Endothelial cell of umbilical vein (primary cell): ENCODE results near the gene CIITA. TPM values are rescaled to one million over a fixed set of nuclear protein-coding genes. Genes with fewer than 3 reads are reported as not detected.

Source experiments
- BruUV-seq: library from RNA; stranded (reverse); fragments of 400-500 nt; replicated peaks from 2 replicates; lab custom pipeline; 2021; lab: Mats Ljungman, UMichigan
- CTCF ChIA-PET: fragments of 300-600, 350-600 bp; sonication (Branson Sonifier 250); formaldehyde crosslinking; loops from one replicate; lab custom pipeline; 2021; ENCODE audit warnings: antibody characterized with exemption, inconsistent platforms; lab: Charles Lee
- POLR2A ChIA-PET: fragments of 300-600, 350-600 bp; sonication (Branson Sonifier 250); formaldehyde crosslinking; loops from one replicate; lab custom pipeline; 2021; ENCODE audit warnings: antibody characterized with exemption, inconsistent platforms; lab: Charles Lee
- DNase-seq: peaks from one replicate; pipeline ENCODE4 v3.0.0-alpha.2; 2011; ENCODE audit warnings: low read depth, low spot score
- FAIRE-seq: peaks from 2 replicates; lab custom pipeline; 2011; peaks lifted over from hg19 to GRCh38; lab: Jason Lieb, UNC
- H2AFZ ChIP-seq: 2 replicates; pipeline ENCODE4 v1.6.0; 2012; ENCODE audit warnings: low read depth, low read length, control low read depth, inconsistent platforms
- H3K27ac ChIP-seq: 2 replicates; pipeline ENCODE4 v1.5.1; 2011; ENCODE audit warnings: low read depth, mild to moderate bottlenecking, control low read depth, low read length, moderate library complexity; ENCODE audit not compliant: insufficient read depth
- H3K27me3 ChIP-seq, 2 experiments: 2 replicates each; pipeline versions ENCODE4 v1.6.0 to v1.6.1; 2011; ENCODE audit warnings: low read length in 2 of 2, mixed read lengths in 1 of 2; ENCODE audit not compliant: control insufficient read depth in 2 of 2, insufficient read depth in 2 of 2
- H3K36me3 ChIP-seq, 2 experiments: 2 replicates in 1 of 2; 3 replicates in 1 of 2; pipeline ENCODE4 v1.5.1; 2011; ENCODE audit warnings: low read length in 2 of 2, mild to moderate bottlenecking in 1 of 2, moderate library complexity in 1 of 2; ENCODE audit not compliant: control insufficient read depth in 2 of 2, insufficient read depth in 2 of 2; ENCODE audit errors: extremely low read depth in 1 of 2
- H3K4me1 ChIP-seq: 3 replicates; pipeline ENCODE4 v1.5.1; 2011; ENCODE audit warnings: mild to moderate bottlenecking, low read length; ENCODE audit not compliant: control insufficient read depth, insufficient read depth; ENCODE audit errors: extremely low read depth
- H3K4me2 ChIP-seq: 2 replicates; pipeline ENCODE4 v1.6.1; 2011; ENCODE audit warnings: low read length, control low read depth, mixed read lengths; ENCODE audit not compliant: insufficient read depth
- H3K4me3 ChIP-seq, 3 experiments: fragments of 200-600 bp in 1 of 3; sonication (generic), shearing (Covaris generic) in 1 of 3; replicated peaks in 1 of 3; 2 replicates each; pipeline ENCODE4 v1.5.1; 2011 to 2016; ENCODE audit warnings: control low read depth in 3 of 3, low read length in 3 of 3, mild to moderate bottlenecking in 2 of 3, inconsistent platforms in 1 of 3, low read depth in 1 of 3, moderate library complexity in 1 of 3; ENCODE audit not compliant: insufficient read depth in 1 of 3
- H3K79me2 ChIP-seq: 2 replicates; pipeline ENCODE4 v1.6.0; 2012; ENCODE audit warnings: low read length, inconsistent platforms; ENCODE audit not compliant: control insufficient read depth, insufficient read depth
- H3K9ac ChIP-seq: replicated peaks from 2 replicates; pipeline ENCODE3; 2011; ENCODE audit warnings: low read length, control low read depth; ENCODE audit not compliant: insufficient read depth; ENCODE audit errors: extremely low read depth
- H3K9me1 ChIP-seq: replicated peaks from 3 replicates; pipeline ENCODE4 v1.6.0; 2011; ENCODE audit warnings: mild to moderate bottlenecking, low read length; ENCODE audit not compliant: control insufficient read depth, insufficient read depth; ENCODE audit errors: extremely low read depth
- H3K9me3 ChIP-seq: replicated peaks from 2 replicates; pipeline ENCODE4 v1.5.1; 2012; ENCODE audit warnings: low read length, inconsistent platforms; ENCODE audit not compliant: control insufficient read depth, insufficient read depth
- H4K20me1 ChIP-seq: replicated peaks from 2 replicates; pipeline ENCODE3; 2011; ENCODE audit warnings: mild to moderate bottlenecking, low read length; ENCODE audit not compliant: control insufficient read depth, insufficient read depth; ENCODE audit errors: extremely low read depth
- EZH2 ChIP-seq: IDR thresholded peaks from 2 replicates; pipeline ENCODE4 v1.6.1; 2012; ENCODE audit warnings: borderline replicate concordance, low read depth, mild to moderate bottlenecking, moderate library complexity, low read length, inconsistent platforms; ENCODE audit not compliant: severe bottlenecking
- FOS ChIP-seq: IDR thresholded peaks from 2 replicates; pipeline ENCODE4 v1.6.1; 2011; ENCODE audit warnings: mild to moderate bottlenecking, low read length, moderate library complexity, borderline replicate concordance; ENCODE audit not compliant: insufficient read depth
- GATA2 ChIP-seq: IDR thresholded peaks from 2 replicates; pipeline ENCODE4 v1.7.0; 2011; ENCODE audit warnings: low read depth, mild to moderate bottlenecking, moderate library complexity, mixed read lengths, low read length; ENCODE audit not compliant: insufficient read length, insufficient read depth
- JUN ChIP-seq: IDR thresholded peaks from 2 replicates; pipeline ENCODE4 v1.6.1; 2011; ENCODE audit warnings: borderline replicate concordance, low read depth; ENCODE audit not compliant: insufficient read length, insufficient read depth
- MYC ChIP-seq: IDR thresholded peaks from one replicate; pipeline ENCODE4 v1.6.1; 2011; ENCODE audit warnings: mild to moderate bottlenecking, low read depth, low read length
- POLR2A ChIP-seq: IDR thresholded peaks from 2 replicates; pipeline ENCODE4 v1.6.1; 2012; ENCODE audit warnings: low read depth, mild to moderate bottlenecking, control low read depth, low read length
- POLR2AphosphoS5 ChIP-seq: IDR thresholded peaks from 2 replicates; pipeline ENCODE4 v1.6.1; 2012; ENCODE audit warnings: low read depth, mild to moderate bottlenecking, control low read depth, low read length, moderate library complexity; ENCODE audit not compliant: insufficient read depth
- dilution Hi-C: fragments of 300-500 bp; cut with MboI; formaldehyde crosslinking; loops from one replicate; pipeline ENCODE4 v1.15.0; 2019; ENCODE audit warnings: low sequenced_read_pairs; ENCODE audit not compliant: extremely low pct_ligation_motif_present
- intact Hi-C: fragments of 100-400 bp; cut with micrococcal nuclease; formaldehyde crosslinking; loops from one replicate; pipeline ENCODE4 v1.10.0; 2022
- polyA plus RNA-seq, 4 experiments: library from polyadenylated mRNA; depleted of rRNA in 3 of 4; stranded (reverse) in 3 of 4; unstranded in 1 of 4; fragments of >200 nt; gene quantifications; 2 replicates each; pipeline versions ENCODE4 v1.2.1 to v1.2.3, GENCODE V29; 2011 to 2012; ENCODE audit warnings: missing spikeins in 1 of 4
- total RNA-seq: library from RNA; stranded (reverse); gene quantifications from 2 replicates; pipeline ENCODE4 v1.2.3, GENCODE V29; 2021
- TF ChIP-seq, protein P1 (sequence below): IDR thresholded peaks from 2 replicates; pipeline ENCODE4 v1.6.1; 2011; ENCODE audit not compliant: insufficient read depth, insufficient read length
- TF ChIP-seq, protein P2 (sequence below), 2 donors: IDR thresholded peaks; 1 replicate in 1 of 2; 2 replicates in 1 of 2; pipeline ENCODE4 v1.5.1; 2011; ENCODE audit warnings: low read length in 2 of 2, mild to moderate bottlenecking in 2 of 2, moderate library complexity in 2 of 2, control low read depth in 1 of 2, inconsistent platforms in 1 of 2, low read depth in 1 of 2; ENCODE audit not compliant: insufficient read depth in 1 of 2; ENCODE audit errors: extremely low read depth in 1 of 2

CIITA gene
- total and polyA plus RNA-seq, 2 donors (not counting 3 experiments of a cell fraction or from before 2014, with no cell fraction given) = not detected

DNA sequence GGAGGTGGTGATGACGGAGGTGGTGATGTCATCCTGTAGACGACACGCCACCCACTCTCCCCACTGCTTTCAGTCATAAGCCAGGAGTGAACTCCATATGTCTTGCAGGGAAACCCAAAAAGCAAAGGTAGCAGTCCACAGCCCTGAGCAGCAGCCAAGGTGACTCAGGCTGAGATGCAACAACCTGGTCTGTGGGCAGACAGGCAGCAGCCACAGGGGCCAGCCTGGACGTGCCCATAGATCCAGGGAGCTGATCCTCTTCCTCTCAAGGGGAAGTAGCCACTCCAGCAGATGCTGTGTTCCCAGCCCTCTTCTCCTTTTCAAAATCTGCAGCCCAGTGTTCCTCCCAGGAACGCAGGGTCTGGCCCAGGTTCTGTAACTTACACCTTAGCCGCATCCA lies 17.3 kb upstream of the CIITA start:
- CTCF ChIA-PET = no interaction called here

More for the DNA sequence above, 17.3 kb upstream of the CIITA start:
- no peak for DNase-seq
- intact Hi-C loops = no loop called here
- no peak overlapping the region for H2AFZ ChIP-seq
- H3K27me3 ChIP-seq = no peaks in the 10 kb centered on the region
- H3K4me2 ChIP-seq = no peak overlapping the region
- FAIRE-seq = no peak
- H4K20me1 ChIP-seq = no peaks in the 10 kb centered on the region
- dilution Hi-C loops = no loop called here
- H3K36me3 ChIP-seq = no peaks in the 10 kb centered on the region
- H3K27ac ChIP-seq = no peak overlapping the region
- H3K4me3 ChIP-seq = no peak overlapping the region
- no peaks in the 10 kb centered on the region for H3K79me2 ChIP-seq
- no peaks in the 10 kb centered on the region for H3K4me1 ChIP-seq
- TF ChIP-seq GATA2 = no peak
- TF ChIP-seq JUN = no peak
- TF ChIP-seq, protein P1, sequence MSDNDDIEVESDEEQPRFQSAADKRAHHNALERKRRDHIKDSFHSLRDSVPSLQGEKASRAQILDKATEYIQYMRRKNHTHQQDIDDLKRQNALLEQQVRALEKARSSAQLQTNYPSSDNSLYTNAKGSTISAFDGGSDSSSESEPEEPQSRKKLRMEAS = no peak
- no peak for TF ChIP-seq POLR2AphosphoS5
- TF ChIP-seq MYC = no peak
- TF ChIP-seq FOS = no peak
- no peak for TF ChIP-seq EZH2
- no peak for TF ChIP-seq POLR2A
- TF ChIP-seq, protein P2, sequence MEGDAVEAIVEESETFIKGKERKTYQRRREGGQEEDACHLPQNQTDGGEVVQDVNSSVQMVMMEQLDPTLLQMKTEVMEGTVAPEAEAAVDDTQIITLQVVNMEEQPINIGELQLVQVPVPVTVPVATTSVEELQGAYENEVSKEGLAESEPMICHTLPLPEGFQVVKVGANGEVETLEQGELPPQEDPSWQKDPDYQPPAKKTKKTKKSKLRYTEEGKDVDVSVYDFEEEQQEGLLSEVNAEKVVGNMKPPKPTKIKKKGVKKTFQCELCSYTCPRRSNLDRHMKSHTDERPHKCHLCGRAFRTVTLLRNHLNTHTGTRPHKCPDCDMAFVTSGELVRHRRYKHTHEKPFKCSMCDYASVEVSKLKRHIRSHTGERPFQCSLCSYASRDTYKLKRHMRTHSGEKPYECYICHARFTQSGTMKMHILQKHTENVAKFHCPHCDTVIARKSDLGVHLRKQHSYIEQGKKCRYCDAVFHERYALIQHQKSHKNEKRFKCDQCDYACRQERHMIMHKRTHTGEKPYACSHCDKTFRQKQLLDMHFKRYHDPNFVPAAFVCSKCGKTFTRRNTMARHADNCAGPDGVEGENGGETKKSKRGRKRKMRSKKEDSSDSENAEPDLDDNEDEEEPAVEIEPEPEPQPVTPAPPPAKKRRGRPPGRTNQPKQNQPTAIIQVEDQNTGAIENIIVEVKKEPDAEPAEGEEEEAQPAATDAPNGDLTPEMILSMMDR (IDR thresholded peaks at IDR 0.05; ENCODE audit: extremely low read depth in 1 of 2, insufficient read depth in 1 of 2, low read depth in 1 of 2, low read length in 2 of 2) = no peak
- no peaks in the 10 kb centered on the region for H3K9me3 ChIP-seq
- no peak overlapping the region for H3K9ac ChIP-seq
- POLR2A ChIA-PET = no interaction called here
- no peaks in the 10 kb centered on the region for H3K9me1 ChIP-seq
- BruUV-seq = no TSS peak
